H1 (cell line): ENCODE results near the gene LPCAT3. TPM values are rescaled to one million over a fixed set of nuclear protein-coding genes. Genes with fewer than 3 reads are reported as not detected.
A peak's percentile ranks its signal among the peaks of the same experiment; 100 is the strongest.

Experiments
- CTCF ChIA-PET: fragments of 300-600 bp; sonication (Branson Sonifier 250); formaldehyde crosslinking; loops from one replicate; lab custom pipeline; 2021; ENCODE audit not compliant: partially characterized antibody; lab: Charles Lee
- POLR2A ChIA-PET: fragments of 300-600 bp; sonication (Branson Sonifier 250); formaldehyde crosslinking; loops from one replicate; lab custom pipeline; 2021; ENCODE audit warnings: inconsistent platforms; ENCODE audit not compliant: partially characterized antibody; lab: Charles Lee
- DNase-seq, 2 experiments: peaks; one replicate each; pipeline versions ENCODE4 v3.0.0 to v3.0.0-alpha.2; 2010 to 2022; ENCODE audit warnings: low spot score in 2 of 2, low read depth in 1 of 2, mixed read lengths in 1 of 2
- FAIRE-seq: peaks from 2 replicates; lab custom pipeline; 2011; peaks lifted over from hg19 to GRCh38; lab: Jason Lieb, UNC
- H2AFZ ChIP-seq: 2 replicates; pipeline ENCODE4 v1.8.1; 2012; ENCODE audit warnings: low read length, inconsistent platforms
- H2AK5ac ChIP-seq: 2 replicates; pipeline ENCODE4 v1.6.1; 2013; ENCODE audit warnings: low read depth, low read length
- H2BK120ac ChIP-seq: replicated peaks from 2 replicates; pipeline ENCODE3; 2013; ENCODE audit warnings: low read depth, low read length, inconsistent platforms
- H2BK12ac ChIP-seq: 2 replicates; pipeline ENCODE4 v1.6.1; 2013; ENCODE audit warnings: low read depth, low read length
- H2BK15ac ChIP-seq: 2 replicates; pipeline ENCODE4 v1.6.1; 2013; ENCODE audit warnings: low read length
- H2BK20ac ChIP-seq: 2 replicates; pipeline ENCODE4 v1.6.1; 2013; ENCODE audit warnings: low read length
- H2BK5ac ChIP-seq: 2 replicates; pipeline ENCODE4 v1.6.1; 2013; ENCODE audit warnings: low read depth, low read length
- H3K14ac ChIP-seq: 2 replicates; pipeline ENCODE4 v1.6.1; 2013; ENCODE audit warnings: inconsistent platforms; ENCODE audit not compliant: insufficient read length
- H3K18ac ChIP-seq: 2 replicates; pipeline ENCODE4 v1.6.1; 2013; ENCODE audit warnings: low read length; ENCODE audit errors: extremely low read depth
- H3K23ac ChIP-seq: 2 replicates; pipeline ENCODE4 v1.6.1; 2013; ENCODE audit warnings: inconsistent platforms; ENCODE audit not compliant: insufficient read length
- H3K23me2 ChIP-seq: 2 replicates; pipeline ENCODE4 v1.6.1; 2013; ENCODE audit warnings: low read depth, low read length
- H3K27ac ChIP-seq: 2 replicates; pipeline ENCODE4 v1.6.1; 2011; ENCODE audit warnings: low read depth, low read length, inconsistent platforms
- H3K27me3 ChIP-seq, 4 experiments: replicated peaks in 1 of 4; 1 replicate in 1 of 4; 2 replicates in 3 of 4; pipeline versions ENCODE4 v1.6.1 to v1.8.1; 2011 to 2013; ENCODE audit warnings: low read length in 3 of 4, mild to moderate bottlenecking in 3 of 4, inconsistent platforms in 2 of 4, mixed read lengths in 2 of 4, moderate library complexity in 1 of 4; ENCODE audit not compliant: control insufficient read depth in 3 of 4, insufficient read depth in 3 of 4; ENCODE audit errors: extremely low read depth in 1 of 4
- H3K36me3 ChIP-seq, 4 experiments: 2 replicates each; pipeline versions ENCODE4 v1.6.1 to v1.8.1; 2011 to 2013; ENCODE audit warnings: mild to moderate bottlenecking in 4 of 4, low read length in 3 of 4, moderate library complexity in 2 of 4, control low read depth in 1 of 4, inconsistent platforms in 1 of 4; ENCODE audit not compliant: insufficient read depth in 4 of 4, control insufficient read depth in 2 of 4
- H3K4ac ChIP-seq: replicated peaks from 2 replicates; pipeline ENCODE3; 2013; ENCODE audit warnings: low read length, low read depth, mixed read lengths, inconsistent platforms; ENCODE audit not compliant: insufficient read length
- H3K4me1 ChIP-seq, 4 experiments: replicated peaks in 1 of 4; 1 replicate in 1 of 4; 2 replicates in 3 of 4; pipeline versions ENCODE4 v1.6.1 to v1.8.1; 2011 to 2013; ENCODE audit warnings: low read length in 3 of 4, inconsistent platforms in 2 of 4, mixed read lengths in 1 of 4; ENCODE audit not compliant: insufficient read depth in 4 of 4, control insufficient read depth in 3 of 4
- H3K4me2 ChIP-seq, 2 experiments: 2 replicates each; pipeline versions ENCODE4 v1.6.1 to v1.8.1; 2011 to 2013; ENCODE audit warnings: low read depth in 2 of 2, low read length in 2 of 2, control low read depth in 1 of 2, inconsistent platforms in 1 of 2, mild to moderate bottlenecking in 1 of 2; ENCODE audit not compliant: insufficient read depth in 1 of 2
- H3K4me3 ChIP-seq, 4 experiments: fragments of 200-600, 300-600 bp in 1 of 4; sonication (generic), shearing (Covaris generic), sonication (Bioruptor Twin) in 1 of 4; 2 replicates each; pipeline versions ENCODE4 v1.5.1 to v1.8.1; 2011 to 2016; ENCODE audit warnings: low read length in 4 of 4, low read depth in 3 of 4, control low read depth in 2 of 4, inconsistent platforms in 2 of 4, mild to moderate bottlenecking in 2 of 4, mixed read lengths in 1 of 4, moderate library complexity in 1 of 4; ENCODE audit not compliant: insufficient read depth in 2 of 4; ENCODE audit errors: extremely low read depth in 1 of 4
- H3K56ac ChIP-seq: replicated peaks from 2 replicates; pipeline ENCODE3; 2013; ENCODE audit warnings: low read depth, mild to moderate bottlenecking, mixed read lengths, low read length, inconsistent platforms; ENCODE audit not compliant: insufficient read length
- H3K79me1 ChIP-seq: 2 replicates; pipeline ENCODE4 v1.6.1; 2013; ENCODE audit warnings: low read depth, low read length, control low read depth
- H3K79me2 ChIP-seq, 2 experiments: 2 replicates each; pipeline versions ENCODE4 v1.6.1 to v1.8.1; 2012 to 2013; ENCODE audit warnings: low read length in 2 of 2, mild to moderate bottlenecking in 2 of 2, inconsistent platforms in 1 of 2; ENCODE audit not compliant: insufficient read depth in 2 of 2, control insufficient read depth in 1 of 2
- H3K9ac ChIP-seq, 4 experiments: replicated peaks in 1 of 4; 1 replicate in 1 of 4; 2 replicates in 3 of 4; pipeline versions ENCODE4 v1.6.1 to v1.8.1; 2011 to 2013; ENCODE audit warnings: low read depth in 3 of 4, low read length in 3 of 4, control low read depth in 2 of 4, mild to moderate bottlenecking in 2 of 4, moderate library complexity in 2 of 4, inconsistent platforms in 1 of 4; ENCODE audit errors: extremely low read depth in 1 of 4
- H3K9me3 ChIP-seq, 2 experiments: 2 replicates each; pipeline versions ENCODE4 v1.6.1 to v1.8.1; 2012 to 2013; ENCODE audit warnings: mild to moderate bottlenecking in 2 of 2, moderate library complexity in 2 of 2, control low read depth in 1 of 2, inconsistent platforms in 1 of 2, low read depth in 1 of 2, low read length in 1 of 2, mixed read lengths in 1 of 2; ENCODE audit not compliant: insufficient read depth in 2 of 2
- H4K20me1 ChIP-seq, 2 experiments: replicated peaks in 1 of 2; 2 replicates each; pipeline versions ENCODE3 to v1.8.1; 2011 to 2013; ENCODE audit warnings: inconsistent platforms in 2 of 2, low read length in 2 of 2, mild to moderate bottlenecking in 1 of 2; ENCODE audit not compliant: insufficient read depth in 2 of 2, control insufficient read depth in 1 of 2
- H4K5ac ChIP-seq: 2 replicates; pipeline ENCODE4 v1.6.1; 2013; ENCODE audit warnings: low read length, low read depth, mixed read lengths, inconsistent platforms; ENCODE audit not compliant: insufficient read length
- H4K8ac ChIP-seq: 2 replicates; pipeline ENCODE4 v1.8.0; 2013; ENCODE audit warnings: mild to moderate bottlenecking, moderate library complexity, low read length, inconsistent platforms; ENCODE audit not compliant: insufficient read depth; ENCODE audit errors: extremely low read depth
- H4K91ac ChIP-seq: replicated peaks from 2 replicates; pipeline ENCODE3; 2013; ENCODE audit warnings: low read length, mixed read lengths, inconsistent platforms; ENCODE audit not compliant: insufficient read length
- EP300 ChIP-seq, 2 experiments: IDR thresholded peaks; 1 replicate in 1 of 2; 2 replicates in 1 of 2; pipeline ENCODE4 v1.6.1; 2011 to 2012; ENCODE audit warnings: low read depth in 2 of 2, low read length in 2 of 2, mild to moderate bottlenecking in 2 of 2, borderline replicate concordance in 1 of 2, inconsistent platforms in 1 of 2, moderate library complexity in 1 of 2
- JUND ChIP-seq: IDR thresholded peaks from 2 replicates; pipeline ENCODE4 v1.6.1; 2011; ENCODE audit warnings: mild to moderate bottlenecking, improper control_type of control experiment, low read length
- KDM1A ChIP-seq: fragments of 200-600, 300-600 bp; sonication (generic); IDR thresholded peaks from 2 replicates; pipeline ENCODE4 v1.7.1; 2016; ENCODE audit warnings: mild to moderate bottlenecking, low read length, borderline replicate concordance
- KDM4A ChIP-seq: IDR thresholded peaks from one replicate; pipeline ENCODE4 v1.7.1; 2012; ENCODE audit warnings: low read depth, mild to moderate bottlenecking, moderate library complexity, low read length, inconsistent platforms; ENCODE audit not compliant: severe bottlenecking
- NANOG ChIP-seq: IDR thresholded peaks from 2 replicates; pipeline ENCODE4 v1.6.1; 2011; ENCODE audit warnings: low read length, low read depth, mild to moderate bottlenecking, inconsistent platforms; ENCODE audit not compliant: insufficient read depth, poor library complexity, severe bottlenecking
- PHF8 ChIP-seq: fragments of 200-600 bp; sonication (generic); conservative IDR thresholded peaks from 2 replicates; pipeline ENCODE4 v1.7.1; 2012; ENCODE audit warnings: low read depth, mild to moderate bottlenecking, inconsistent platforms, low read length, moderate library complexity
- RBBP5 ChIP-seq: IDR thresholded peaks from 2 replicates; pipeline ENCODE4 v1.7.1; 2012; ENCODE audit warnings: low read depth, mild to moderate bottlenecking, inconsistent platforms, low read length, moderate library complexity, borderline replicate concordance
- SIX5 ChIP-seq: IDR thresholded peaks from 2 replicates; pipeline ENCODE4 v1.6.1; 2011; ENCODE audit warnings: mild to moderate bottlenecking, low read depth, low read length
- TAF7 ChIP-seq: optimal IDR thresholded peaks from 2 replicates; pipeline ENCODE3; 2011; ENCODE audit warnings: low read depth, mild to moderate bottlenecking, inconsistent platforms, low read length, moderate library complexity, borderline replicate concordance
- TCF12 ChIP-seq: IDR thresholded peaks from 2 replicates; pipeline ENCODE4 v1.6.1; 2011; ENCODE audit warnings: low read depth, mild to moderate bottlenecking, low read length
- TEAD4 ChIP-seq: IDR thresholded peaks from 2 replicates; pipeline ENCODE4 v1.6.1; 2012; ENCODE audit warnings: low read depth, low read length, inconsistent platforms, mixed read lengths
- ZNF274 ChIP-seq: IDR thresholded peaks from 2 replicates; pipeline ENCODE4 v1.7.0; 2012; ENCODE audit warnings: low read length, borderline replicate concordance; ENCODE audit errors: extremely low read depth
- WGBS, 2 experiments: shearing (Covaris generic) in 1 of 2; methylation state at CpG; one replicate each; pipeline versions ENCODE4 v1.1.6 to v1.1.7; 2013 to 2015; ENCODE audit warnings: low lambda C conversion rate in 2 of 2, mixed read lengths in 2 of 2, inconsistent platforms in 1 of 2, low coverage in 1 of 2, missing lambda C conversion rate in 1 of 2; ENCODE audit not compliant: insufficient replicate concordance in 2 of 2, insufficient coverage in 1 of 2, insufficient read length in 1 of 2; ENCODE audit errors: extremely low coverage in 1 of 2, missing lambda C conversion rate in 1 of 2; 5-methylcytosine and 5-hydroxymethylcytosine counted together
- polyA plus RNA-seq, 7 experiments: library from polyadenylated mRNA; depleted of rRNA in 3 of 7; stranded (reverse) in 5 of 7; unstranded in 2 of 7; fragments of >200 nt in 5 of 7; fragments of 200-250 nt in 2 of 7; gene quantifications; 1 replicate in 5 of 7; 2 replicates in 1 of 7; 4 replicates in 1 of 7; pipeline versions ENCODE4 v1.2.1 to v1.2.3, GENCODE V29; 2011 to 2013; ENCODE audit warnings: missing spikeins in 2 of 7, mixed read lengths in 2 of 7
- total RNA-seq: library from RNA; stranded (reverse); fragmentation: NEBNext Ultra II Directional; extraction: Animal tissue kit (Norgen Biotek cat#: 25700); gene quantifications from 2 replicates; pipeline ENCODE4 v1.2.1, GENCODE V29; 2021

Gene LPCAT3
- total and polyA plus RNA-seq, 2 of the 8 experiments (the other 6 are each of a cell fraction or from before 2014, with no cell fraction given), result 55.8 to 70.4 TPM

DNA sequence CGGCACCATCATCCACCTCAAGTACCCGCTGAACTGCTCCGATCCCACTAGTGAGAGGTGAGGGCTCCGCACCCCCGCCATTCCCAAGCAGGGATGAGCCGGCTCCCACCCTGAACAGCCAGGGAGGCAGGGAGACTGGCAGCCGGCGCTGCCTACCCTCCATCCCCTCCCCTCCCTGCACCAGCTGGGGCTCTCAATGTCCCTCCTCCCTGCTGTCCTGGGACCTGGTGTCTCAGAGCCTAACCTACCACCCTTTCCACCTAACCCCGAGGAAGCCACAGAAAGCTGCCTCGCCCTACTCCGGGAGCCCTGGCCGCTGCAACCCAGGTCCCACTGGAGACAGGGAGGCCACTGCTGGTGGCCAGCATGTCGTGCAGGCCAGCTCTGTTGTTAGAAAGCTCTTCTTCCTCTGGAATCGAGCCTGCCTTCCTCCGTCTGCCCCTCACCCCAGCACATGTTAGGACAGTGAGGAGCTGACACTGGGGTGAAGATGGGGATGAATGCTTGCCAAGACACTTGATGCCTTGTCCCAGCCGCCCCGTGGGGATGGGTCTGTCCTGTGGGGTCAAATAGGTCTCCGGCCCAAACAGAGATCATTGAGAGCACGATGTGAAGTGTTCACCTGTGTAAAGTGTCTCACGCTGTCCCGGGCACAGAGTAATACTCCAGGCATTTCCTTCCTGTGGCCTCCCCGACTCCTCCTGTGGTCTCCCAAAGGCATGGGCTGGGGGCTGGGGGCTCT is 66.0 kb downstream of the LPCAT3 start:
- Histone ChIP-seq H3K23me2 (no peaks in the 10 kb centered on the region), H3K36me3 (no peaks in the 10 kb centered on the region), H3K4ac (no peak overlapping the region), H3K79me1 (peaks cover 5% of the 10 kb centered on the region), H2BK15ac (no peak overlapping the region), H3K23ac (no peak overlapping the region), H4K8ac (peak overlapping the region; percentile 41), H3K4me1 (peaks cover 0 to 14% (median 6%) of the 10 kb centered on the region in 4 experiments; a peak in 4 of 7 replicates), H3K27me3 (no peaks in the 10 kb centered on the region), H4K20me1 (no peaks in the 10 kb centered on the region), H3K79me2 (no peaks in the 10 kb centered on the region), H2BK12ac (no peak overlapping the region), H3K9me3 (no peaks in the 10 kb centered on the region), H4K5ac (no peak overlapping the region), H2BK5ac (peak overlapping the region; percentile 52; the same call in 1 of the 2 replicates), H3K4me3 (no peak overlapping the region), H3K9ac (no peak overlapping the region), H2AFZ (no peak overlapping the region), H3K4me2 (no peak overlapping the region), H3K14ac (no peak overlapping the region), H2BK20ac (no peak overlapping the region), H3K27ac (no peak overlapping the region; the same call in 1 of the 2 replicates), H3K56ac (no peak overlapping the region), H2BK120ac (no peak overlapping the region), H4K91ac (no peak overlapping the region), H2AK5ac (no peak overlapping the region), H3K18ac (peak overlapping the region; percentile 48; the same call in 1 of the 2 replicates)
- FAIRE-seq (no peak), DNase-seq (no peak)
- WGBS, 2 experiments, result 91% methylated on average over 22 of the region's 22 CpGs; no CpG with 5 or more reads in 1 of the 2 experiments
- ChIA-PET POLR2A (interaction anchor here (2.2 to 44.0 kb wide), 5 partner anchors 9 to 83 kb away, joined by 8 to 1596 read pairs (median 21); partner anchors contain the start of genes ATN1, C12orf57, EMG1 and ENO2), CTCF (interaction anchor here (1.0 to 2.9 kb wide), 6 partner anchors 8 to 142 kb away, joined by 3 to 35 read pairs (median 4); partner anchors contain the start of gene C12orf57)
- TF ChIP-seq TEAD4 (no peak), KDM4A (no peak), TAF7 (no peak), ZNF274 (no peak), NANOG (no peak), JUND (no peak), TCF12 (no peak), PHF8 (no peak), RBBP5 (no peak), EP300 (IDR thresholded peaks at IDR 0.05; ENCODE audit: borderline replicate concordance in 1 of 2, low read depth in 2 of 2, low read length in 2 of 2) (no peak), SIX5 (no peak), KDM1A (no peak)
